IMR-90 (cell line): ENCODE data around the gene ZNF446. TPM values are rescaled to one million over a fixed set of nuclear protein-coding genes. Genes with fewer than 3 reads are reported as not detected.

Source experiments
- ATAC-seq: fragments of 200-7000 bp; cut with Tn5 transposase; 2 replicates; pipeline ENCODE4 v1.9.1; 2020; ENCODE audit warnings: low read depth, mild to moderate bottlenecking, moderate library complexity
- BruUV-seq: library from RNA; stranded (reverse); fragments of 400-500 nt; replicated peaks from 2 replicates; lab custom pipeline; 2021; lab: Mats Ljungman, UMichigan
- CTCF ChIA-PET: fragments of 300-600 bp; formaldehyde crosslinking; extraction: SDS; loops from one replicate; lab custom pipeline; 2021; ENCODE audit warnings: antibody characterized with exemption; lab: Yijun Ruan, JAX
- POLR2A ChIA-PET: fragments of 300-600 bp; sonication (Branson Sonifier 250); formaldehyde crosslinking; loops from one replicate; lab custom pipeline; 2022; ENCODE audit warnings: antibody characterized with exemption; ENCODE audit not compliant: unreplicated experiment; lab: Charles Lee
- DNase-seq: peaks from one replicate; pipeline ENCODE4 v3.0.0; 2013
- H2AFZ ChIP-seq: replicated peaks from 2 replicates; pipeline ENCODE3; 2013; ENCODE audit warnings: low read length, mild to moderate bottlenecking; ENCODE audit not compliant: poor library complexity
- H2AK5ac ChIP-seq: 2 replicates; pipeline ENCODE4 v1.6.1; 2013; ENCODE audit warnings: low read depth, low read length, inconsistent platforms
- H2AK9ac ChIP-seq: replicated peaks from 2 replicates; pipeline ENCODE3; 2013; ENCODE audit warnings: mild to moderate bottlenecking, low read depth, low read length, moderate library complexity; ENCODE audit not compliant: poor library complexity
- H2BK120ac ChIP-seq: 2 replicates; pipeline ENCODE4 v1.6.1; 2013; ENCODE audit warnings: low read depth, low read length, inconsistent platforms
- H2BK15ac ChIP-seq: 3 replicates; pipeline ENCODE4 v1.6.1; 2013; ENCODE audit warnings: low read depth, low read length, inconsistent platforms
- H2BK20ac ChIP-seq: 2 replicates; pipeline ENCODE4 v1.6.1; 2013; ENCODE audit warnings: low read depth, mild to moderate bottlenecking, inconsistent platforms, low read length, moderate library complexity
- H2BK5ac ChIP-seq: 2 replicates; pipeline ENCODE4 v1.6.1; 2013; ENCODE audit warnings: mild to moderate bottlenecking, low read depth, low read length, inconsistent platforms; ENCODE audit not compliant: poor library complexity, severe bottlenecking
- H3K14ac ChIP-seq: replicated peaks from 2 replicates; pipeline ENCODE4 v1.6.1; 2013; ENCODE audit warnings: low read depth, low read length, inconsistent platforms
- H3K18ac ChIP-seq: 2 replicates; pipeline ENCODE4 v1.6.1; 2013; ENCODE audit warnings: low read depth, low read length, control low read depth
- H3K23ac ChIP-seq: 2 replicates; pipeline ENCODE4 v1.6.1; 2013; ENCODE audit warnings: low read depth, low read length, inconsistent platforms
- H3K27ac ChIP-seq: 2 replicates; pipeline ENCODE4 v1.5.1; 2013; ENCODE audit warnings: mild to moderate bottlenecking, control low read depth, low read length; ENCODE audit not compliant: insufficient read depth
- H3K27me3 ChIP-seq: 2 replicates; pipeline ENCODE4 v1.6.1; 2013; ENCODE audit warnings: low read length; ENCODE audit not compliant: control insufficient read depth, insufficient read depth
- H3K36me3 ChIP-seq: 2 replicates; pipeline ENCODE4 v1.6.1; 2013; ENCODE audit warnings: low read length, mixed read lengths; ENCODE audit not compliant: control insufficient read depth, insufficient read depth
- H3K4ac ChIP-seq: 2 replicates; pipeline ENCODE4 v1.6.1; 2013; ENCODE audit warnings: low read depth, low read length, inconsistent platforms
- H3K4me1 ChIP-seq: 2 replicates; pipeline ENCODE4 v1.6.1; 2013; ENCODE audit warnings: low read length, mixed read lengths; ENCODE audit not compliant: control insufficient read depth, insufficient read depth
- H3K4me2 ChIP-seq: 2 replicates; pipeline ENCODE4 v1.6.1; 2013; ENCODE audit warnings: low read depth, mild to moderate bottlenecking, control low read depth, low read length, moderate library complexity
- H3K4me3 ChIP-seq: 2 replicates; pipeline ENCODE4 v1.5.1; 2013; ENCODE audit warnings: low read depth, mild to moderate bottlenecking, control low read depth, low read length, moderate library complexity; ENCODE audit not compliant: insufficient read depth
- H3K56ac ChIP-seq: 2 replicates; pipeline ENCODE4 v1.6.1; 2013; ENCODE audit warnings: low read length, inconsistent platforms; ENCODE audit not compliant: insufficient read depth; ENCODE audit errors: extremely low read depth
- H3K79me1 ChIP-seq, 2 experiments: 2 replicates each; pipeline ENCODE4 v1.6.1; 2013; ENCODE audit warnings: low read length in 2 of 2, inconsistent platforms in 1 of 2, low read depth in 1 of 2
- H3K9ac ChIP-seq: 2 replicates; pipeline ENCODE4 v1.6.1; 2013; ENCODE audit warnings: low read depth, low read length, control low read depth
- H3K9me1 ChIP-seq: 2 replicates; pipeline ENCODE4 v1.6.1; 2013; ENCODE audit warnings: low read length, inconsistent platforms; ENCODE audit not compliant: insufficient read depth
- H3K9me3 ChIP-seq: 2 replicates; pipeline ENCODE4 v1.6.1; 2013; ENCODE audit warnings: low read length; ENCODE audit not compliant: control insufficient read depth, insufficient read depth
- H4K20me1 ChIP-seq: 2 replicates; pipeline ENCODE4 v1.6.1; 2013; ENCODE audit warnings: low read length, inconsistent platforms; ENCODE audit not compliant: insufficient read depth
- H4K5ac ChIP-seq: 2 replicates; pipeline ENCODE4 v1.6.1; 2013; ENCODE audit warnings: mild to moderate bottlenecking, low read depth, low read length, control low read depth
- H4K8ac ChIP-seq, 2 experiments: 2 replicates each; pipeline ENCODE4 v1.6.1; 2013; ENCODE audit warnings: low read depth in 2 of 2, low read length in 2 of 2, control low read depth in 1 of 2, inconsistent platforms in 1 of 2
- H4K91ac ChIP-seq: 2 replicates; pipeline ENCODE4 v1.6.1; 2013; ENCODE audit warnings: low read depth, low read length, inconsistent platforms; ENCODE audit not compliant: insufficient read depth
- CEBPB ChIP-seq: IDR thresholded peaks from 2 replicates; pipeline ENCODE4 v1.6.1; 2012; ENCODE audit warnings: low read depth, low read length, improper control_type of control experiment
- CHD1 ChIP-seq: IDR thresholded peaks from 2 replicates; pipeline ENCODE4 v1.6.1; 2012; ENCODE audit warnings: low read depth, low read length, improper control_type of control experiment
- CTCF ChIP-seq: conservative IDR thresholded peaks from 2 replicates; pipeline ENCODE4 v1.5.1; 2012; ENCODE audit warnings: mild to moderate bottlenecking, low read depth, low read length, improper control_type of control experiment
- ELK1 ChIP-seq: fragments of 150-350 bp; IDR thresholded peaks from 2 replicates; pipeline ENCODE4 v1.6.1; 2016; ENCODE audit warnings: low read depth, mild to moderate bottlenecking, low read length, moderate library complexity, borderline replicate concordance
- FOS ChIP-seq: fragments of 150-350 bp; IDR thresholded peaks from 2 replicates; pipeline ENCODE4 v1.6.1; 2016; ENCODE audit warnings: low read depth, low read length
- MAFK ChIP-seq: IDR thresholded peaks from 2 replicates; pipeline ENCODE4 v1.6.1; 2012; ENCODE audit warnings: low read depth, low read length, improper control_type of control experiment
- MAZ ChIP-seq: IDR thresholded peaks from 2 replicates; pipeline ENCODE4 v1.6.1; 2012; ENCODE audit warnings: low read depth, mild to moderate bottlenecking, low read length, improper control_type of control experiment, moderate library complexity, borderline replicate concordance
- MXI1 ChIP-seq: IDR thresholded peaks from 2 replicates; pipeline ENCODE4 v1.6.1; 2012; ENCODE audit warnings: low read depth, mild to moderate bottlenecking, low read length, moderate library complexity, borderline replicate concordance
- NFE2L2 ChIP-seq: fragments of 150-350 bp; IDR thresholded peaks from 2 replicates; pipeline ENCODE4 v1.6.1; 2016; ENCODE audit warnings: low read depth, mild to moderate bottlenecking, low read length
- POLR2A ChIP-seq: IDR thresholded peaks from 2 replicates; pipeline ENCODE4 v1.6.1; 2012; ENCODE audit warnings: mild to moderate bottlenecking, low read depth, low read length
- RAD21 ChIP-seq: IDR thresholded peaks from 2 replicates; pipeline ENCODE4 v1.6.1; 2012; ENCODE audit warnings: low read length, improper control_type of control experiment
- RFX5 ChIP-seq: IDR thresholded peaks from 2 replicates; pipeline ENCODE4 v1.8.0; 2012; ENCODE audit warnings: low read depth, mild to moderate bottlenecking, low read length, moderate library complexity
- SMC3 ChIP-seq: fragments of 150-350 bp; IDR thresholded peaks from 2 replicates; pipeline ENCODE4 v1.6.1; 2016; ENCODE audit warnings: low read depth, mild to moderate bottlenecking, antibody characterized with exemption, low read length, moderate library complexity
- WGBS, 2 experiments: methylation state at CpG; one replicate each; pipeline versions ENCODE4 v1.1.5 to v1.1.7; 2013; ENCODE audit warnings: missing lambda C conversion rate in 2 of 2; ENCODE audit not compliant: insufficient read length in 1 of 2; ENCODE audit errors: extremely low coverage in 2 of 2; 5-methylcytosine and 5-hydroxymethylcytosine counted together
- dilution Hi-C: fragments of 300-500 bp; cut with HindIII; formaldehyde crosslinking; loops from one replicate; pipeline ENCODE4 v1.14.3; 2018; ENCODE audit warnings: low sequenced_read_pairs; ENCODE audit not compliant: unreplicated experiment
- in situ Hi-C: fragments of 300-500 bp; cut with MboI; formaldehyde crosslinking; loops from 3 replicates; pipeline ENCODE4 v1.14.3; 2019; ENCODE audit warnings: low sequenced_read_pairs, inconsistent platforms, mixed read lengths
- intact Hi-C: fragments of 100-400 bp; cut with micrococcal nuclease; formaldehyde crosslinking; loops from 2 replicates; pipeline ENCODE4 v1.10.0; 2022
- polyA plus RNA-seq, 3 experiments: library from polyadenylated mRNA; depleted of rRNA; stranded (reverse); fragments of >200 nt; gene quantifications; 2 replicates each; pipeline ENCODE4 v1.2.3, GENCODE V29; 2012; ENCODE audit warnings: low replicate concordance in 1 of 3
- total RNA-seq: library from RNA; depleted of rRNA; stranded (reverse); fragments of >200 nt; gene quantifications from 2 replicates; pipeline ENCODE4 v1.2.3, GENCODE V29; 2012
- TF ChIP-seq, protein P1 (sequence below): fragments of 150-350 bp; IDR thresholded peaks from 2 replicates; pipeline ENCODE4 v1.6.1; 2017; ENCODE audit warnings: mild to moderate bottlenecking, antibody characterized with exemption, low read length, low read depth

Gene ZNF446
- total and polyA plus RNA-seq, 2 of the 4 experiments (the other 2 are of a cell fraction), result 4.8 to 6.9 TPM

- H3K79me1 ChIP-seq, result peaks cover 8 to 49% of the 10 kb centered on the region in 2 experiments
- WGBS, 2 experiments, result 56% methylated on average over 7 of the region's 12 CpGs; no CpG with 5 or more reads in 1 of the 2 experiments
- peak overlapping the region; percentile 25 for H2BK5ac ChIP-seq
- H3K9me1 ChIP-seq, result peaks cover 31% of the 10 kb centered on the region
- peaks cover 17% of the 10 kb centered on the region for H4K20me1 ChIP-seq
- peak overlapping the region; percentile 74; the same call in 1 of the 2 replicates for H3K4ac ChIP-seq
- ATAC-seq (peak; percentile 2; the same call in 1 of the 2 replicates), DNase-seq (peak; percentile 87)
- BruUV-seq, result no TSS peak
- no peak overlapping the region; the same call in 2 of the 3 replicates for H2BK15ac ChIP-seq
- peak overlapping the region; percentile 43; the same call in 1 of the 2 replicates for H4K91ac ChIP-seq
- H4K5ac ChIP-seq, result no peak overlapping the region; the same call in 1 of the 2 replicates
- no peak overlapping the region for H3K9ac ChIP-seq
- H3K4me2 ChIP-seq, result peak overlapping the region; percentile 83
- peaks cover 29% of the 10 kb centered on the region for H3K36me3 ChIP-seq
- no peak overlapping the region for H3K18ac ChIP-seq
- no peaks in the 10 kb centered on the region for H3K27me3 ChIP-seq
- dilution Hi-C loops, result no loop called here
- no peaks in the 10 kb centered on the region for H3K9me3 ChIP-seq
- H3K56ac ChIP-seq, result peak overlapping the region; percentile 49; the same call in 1 of the 2 replicates
- H2AFZ ChIP-seq, result no peak overlapping the region
- POLR2A ChIA-PET, result no interaction called here
- peak overlapping the region; percentile 92 for H2AK9ac ChIP-seq
- H3K27ac ChIP-seq, result peak overlapping the region; percentile 21; the same call in 1 of the 2 replicates
- CTCF ChIA-PET, result no interaction called here
- no peak overlapping the region for H3K4me3 ChIP-seq
- peak overlapping the region in 1 of 2 experiments; percentile 82; a peak in 1 of 4 replicates for H4K8ac ChIP-seq
- H2AK5ac ChIP-seq, result peak overlapping the region; percentile 36; the same call in 1 of the 2 replicates
- no peak overlapping the region for H3K14ac ChIP-seq
- intact Hi-C loops, result no loop called here
- no peak overlapping the region for H3K23ac ChIP-seq
- in situ Hi-C loops, result no loop called here
- H3K4me1 ChIP-seq, result peaks cover 19% of the 10 kb centered on the region
- H2BK120ac ChIP-seq, result peak overlapping the region; percentile 38; the same call in 1 of the 2 replicates
- 0 out of 2 replicates have a peak overlapping the region, but pooled peaks have one; percentile 6 for H2BK20ac ChIP-seq
- 0 out of 2 replicates have a peak, but pooled peaks have one; percentile 10 for TF ChIP-seq FOS
- TF ChIP-seq CEBPB, result no peak
- no peak for TF ChIP-seq CTCF
- TF ChIP-seq MAZ, result no peak; the same call in 1 of the 2 replicates
- no peak for TF ChIP-seq SMC3
- TF ChIP-seq ELK1, result no peak
- TF ChIP-seq RFX5, result no peak
- TF ChIP-seq, protein P1, sequence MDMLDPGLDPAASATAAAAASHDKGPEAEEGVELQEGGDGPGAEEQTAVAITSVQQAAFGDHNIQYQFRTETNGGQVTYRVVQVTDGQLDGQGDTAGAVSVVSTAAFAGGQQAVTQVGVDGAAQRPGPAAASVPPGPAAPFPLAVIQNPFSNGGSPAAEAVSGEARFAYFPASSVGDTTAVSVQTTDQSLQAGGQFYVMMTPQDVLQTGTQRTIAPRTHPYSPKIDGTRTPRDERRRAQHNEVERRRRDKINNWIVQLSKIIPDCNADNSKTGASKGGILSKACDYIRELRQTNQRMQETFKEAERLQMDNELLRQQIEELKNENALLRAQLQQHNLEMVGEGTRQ, result no peak
- no peak for TF ChIP-seq POLR2A
- TF ChIP-seq RAD21, result no peak
- TF ChIP-seq NFE2L2, result no peak
- no peak for TF ChIP-seq MAFK
- no peak for TF ChIP-seq MXI1
- no peak for TF ChIP-seq CHD1
These were observed 1.7 kb upstream of the ZNF446 start for GRCh38 chr19:58474291-58474996.
